Measurements from ENCODE around the gene EPB41L5.
"Not testable (repeated sequence)": the region's sequence is repeated elsewhere in the genome, so short reads cannot be mapped to it uniquely, and the experiment has no call there.

EPB41L5 gene

DNA sequence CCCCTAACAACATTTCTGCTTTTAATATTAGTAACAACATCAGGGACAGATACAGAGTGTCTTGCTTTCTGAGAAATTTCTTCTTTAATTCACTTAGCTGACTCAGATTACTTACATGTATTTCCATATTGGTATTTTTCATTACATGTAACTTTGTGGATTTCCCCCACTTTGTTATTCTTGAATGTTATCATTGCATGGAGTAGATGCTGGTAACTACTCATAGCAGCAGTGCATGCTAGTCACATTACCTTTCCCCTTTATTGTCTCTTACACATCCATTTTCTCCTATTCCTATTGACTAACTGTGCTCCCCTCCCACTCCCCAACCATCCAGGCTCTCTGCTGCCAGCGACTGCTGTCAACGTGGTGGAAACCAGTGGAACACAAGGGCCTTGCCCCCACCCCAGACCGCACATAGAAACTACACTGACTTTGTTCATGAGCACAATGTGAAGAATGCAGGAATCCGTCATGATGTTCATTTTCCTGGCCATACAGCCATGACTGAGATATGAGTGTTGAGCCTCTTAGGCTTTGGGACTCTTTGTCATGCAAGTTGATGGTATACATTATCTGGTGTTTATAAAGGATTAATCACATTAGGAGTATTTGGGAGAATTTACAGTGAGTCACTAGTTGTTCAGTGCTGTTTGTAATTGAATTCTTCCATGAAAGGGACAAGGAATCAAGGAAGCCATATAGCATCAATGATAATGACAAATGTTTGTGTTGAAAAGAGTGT, 91.0 kb downstream of the EPB41L5 start:
- no peak for DNase-seq

GRCh38 chr2:120104772-120105171, 91.9 kb downstream of the EPB41L5 start:
- no peak for DNase-seq

DNA sequence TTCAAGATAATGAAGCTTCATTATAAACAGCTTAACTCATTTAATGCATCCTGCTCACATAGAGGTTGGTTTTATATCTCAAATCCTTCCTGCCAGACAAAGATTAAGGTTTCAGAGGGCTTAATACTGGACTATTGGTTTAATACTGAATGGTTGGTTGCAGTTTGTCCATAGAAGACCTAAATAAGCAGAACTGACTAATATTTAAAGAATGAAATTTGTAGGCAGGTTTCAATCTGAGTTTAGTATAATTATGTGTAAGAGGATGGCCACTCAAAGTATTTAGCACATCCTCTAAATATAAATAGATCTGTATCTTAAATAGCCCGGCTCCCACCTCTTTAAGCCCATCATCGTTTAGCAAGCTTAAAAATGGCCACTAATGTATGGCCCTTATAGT, 92.5 kb downstream of the EPB41L5 start:
- DNase-seq = no peak

DNA sequence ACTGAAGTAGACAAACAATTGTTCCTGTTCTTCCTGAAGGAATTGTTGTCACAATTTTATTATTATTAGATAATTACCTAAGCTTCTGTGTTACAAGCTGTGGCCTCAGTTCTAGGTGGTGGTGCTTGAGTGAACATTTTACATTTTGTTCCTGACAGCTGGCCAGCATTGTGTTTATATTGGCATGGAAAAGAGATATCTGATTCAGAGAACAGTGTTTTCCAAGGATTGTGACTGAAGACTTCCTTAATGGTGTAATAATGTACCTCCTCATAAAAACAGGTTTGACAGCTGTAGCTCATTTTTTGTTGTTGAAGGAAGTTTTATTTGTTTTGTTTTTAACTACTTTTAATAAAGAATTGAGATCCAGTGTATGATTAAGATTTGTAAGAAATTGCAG, 95.2 kb downstream of the EPB41L5 start:
- DNase-seq = no peak

DNA sequence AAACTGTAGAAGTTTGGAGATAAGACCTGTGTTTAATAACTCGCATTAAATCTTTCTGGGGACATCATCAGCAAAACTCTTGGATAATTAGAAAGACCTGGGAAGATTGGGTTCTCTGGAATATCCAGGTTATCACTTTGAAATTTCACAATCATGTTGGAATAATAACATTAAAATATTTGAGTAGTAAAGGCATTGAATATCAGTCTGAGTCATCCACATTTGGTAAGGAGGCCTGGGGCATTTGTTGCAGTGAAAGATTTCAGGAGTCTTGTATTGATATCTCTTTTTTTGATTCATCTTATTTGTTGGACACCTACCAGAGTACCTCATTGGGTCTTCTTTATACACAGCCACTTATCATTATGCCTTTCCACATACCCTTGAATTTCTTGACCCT, 95.9 kb downstream of the EPB41L5 start:
- no peak for DNase-seq

GRCh38 chr2:120109186-120110061, 96.5 kb downstream of the EPB41L5 start:
- DNase-seq = no peak

DNA sequence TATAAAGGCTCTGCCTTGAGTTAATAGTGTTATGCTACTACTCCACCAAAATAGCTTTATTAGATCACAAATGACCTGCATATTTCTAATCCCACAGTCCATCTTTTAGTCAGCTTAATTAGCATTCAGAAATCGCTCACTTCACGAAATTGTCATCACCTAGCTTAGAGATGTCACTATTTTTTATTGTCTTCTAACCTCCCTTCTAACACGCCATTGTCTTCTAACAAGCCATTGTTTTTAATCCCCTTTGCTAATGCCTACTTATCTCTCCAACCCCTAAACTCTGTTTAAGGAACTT, 97.1 kb downstream of the EPB41L5 start:
- no peak for DNase-seq

DNA sequence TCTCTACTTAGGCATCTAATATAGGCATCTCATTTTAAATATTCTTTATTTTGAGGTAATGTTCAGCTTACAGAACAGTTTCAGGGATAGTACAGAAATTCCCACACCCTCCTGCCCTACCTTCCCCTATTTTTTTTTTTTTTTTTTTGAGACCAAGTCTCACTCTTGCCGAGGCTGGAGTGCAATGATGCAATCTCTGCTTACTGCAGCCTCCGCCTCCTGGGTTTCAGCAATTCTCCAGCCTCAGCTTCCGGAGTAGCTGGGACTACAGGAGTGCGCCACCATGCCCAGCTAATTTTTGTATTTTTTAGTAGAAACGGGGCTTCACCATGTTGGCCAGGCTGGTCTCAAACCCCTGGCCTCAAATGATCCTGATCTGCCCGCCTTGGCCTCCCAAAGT, 97.6 kb downstream of the EPB41L5 start:
- DNase-seq = no peak

DNA sequence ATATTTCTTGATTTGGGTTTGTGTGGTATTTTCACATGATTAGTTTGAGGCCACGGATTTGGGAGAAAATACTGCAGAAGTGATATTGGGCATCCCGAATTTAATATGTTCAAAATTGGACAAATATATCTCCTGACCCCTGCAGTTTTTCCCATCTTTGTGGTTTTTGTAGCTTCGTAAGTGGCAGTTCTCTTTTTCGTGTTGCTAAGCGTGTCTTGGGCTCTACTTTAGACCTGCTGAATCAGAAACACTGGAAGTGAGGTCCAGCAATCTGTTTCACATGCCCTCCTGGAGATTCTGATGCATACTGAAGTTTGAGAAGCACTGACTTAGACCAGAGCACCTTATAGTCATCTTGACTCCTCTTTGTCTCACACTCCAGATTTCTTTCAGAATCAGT, 98.3 kb downstream of the EPB41L5 start:
- DNase-seq = no peak

GRCh38 chr2:120118018-120118417, 105.1 kb downstream of the EPB41L5 start:
- DNase-seq = no peak

GRCh38 chr2:120118471-120118870, 105.6 kb downstream of the EPB41L5 start:
- DNase-seq = no peak

GRCh38 chr2:120121337-120121736, 108.5 kb downstream of the EPB41L5 start:
- not testable (repeated sequence) for DNase-seq

GRCh38 chr2:120123090-120123489, 110.2 kb downstream of the EPB41L5 start:
- DNase-seq = no peak

- no peak for DNase-seq
Measured at GRCh38 chr2:120125195-120125594, 112.3 kb downstream of the EPB41L5 start.

DNA sequence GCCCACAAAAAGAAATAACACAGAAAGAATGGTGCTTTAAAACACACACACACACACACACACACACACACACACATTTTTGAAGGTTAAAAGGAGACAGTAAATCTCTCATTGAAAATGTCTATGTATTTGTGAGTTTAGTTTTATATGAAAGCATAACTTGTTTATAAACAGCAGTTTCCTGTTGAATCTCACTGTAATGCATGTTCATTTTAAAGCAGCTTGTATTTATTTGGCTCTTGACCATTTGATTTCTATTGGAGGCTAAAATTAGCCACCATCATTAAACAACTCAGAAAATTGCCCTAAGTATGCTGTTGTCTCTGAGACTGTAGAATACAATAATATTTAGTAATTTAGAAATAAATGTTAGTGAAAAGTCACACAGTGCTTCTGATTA, 115.3 kb downstream of the EPB41L5 start:
- no peak for DNase-seq

DNA sequence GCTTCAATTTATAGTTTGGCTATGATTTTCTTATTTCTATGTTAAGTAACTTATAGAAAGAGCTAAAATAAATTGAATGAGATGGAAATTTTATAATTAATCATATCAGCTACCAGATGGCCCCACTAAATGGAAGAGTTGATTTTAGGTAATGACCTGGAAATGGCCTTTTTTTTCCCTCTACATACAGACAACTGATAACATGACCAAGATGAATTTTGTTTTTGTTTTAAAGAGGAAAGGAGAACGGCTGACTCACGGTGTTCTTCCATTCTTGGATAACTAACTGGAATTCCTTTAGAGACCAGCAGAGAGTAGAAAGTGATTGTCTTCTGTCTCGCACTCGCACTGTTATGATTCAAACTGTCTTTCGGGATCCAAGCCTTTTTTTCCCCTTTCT, 119.3 kb downstream of the EPB41L5 start:
- DNase-seq = no peak

DNA sequence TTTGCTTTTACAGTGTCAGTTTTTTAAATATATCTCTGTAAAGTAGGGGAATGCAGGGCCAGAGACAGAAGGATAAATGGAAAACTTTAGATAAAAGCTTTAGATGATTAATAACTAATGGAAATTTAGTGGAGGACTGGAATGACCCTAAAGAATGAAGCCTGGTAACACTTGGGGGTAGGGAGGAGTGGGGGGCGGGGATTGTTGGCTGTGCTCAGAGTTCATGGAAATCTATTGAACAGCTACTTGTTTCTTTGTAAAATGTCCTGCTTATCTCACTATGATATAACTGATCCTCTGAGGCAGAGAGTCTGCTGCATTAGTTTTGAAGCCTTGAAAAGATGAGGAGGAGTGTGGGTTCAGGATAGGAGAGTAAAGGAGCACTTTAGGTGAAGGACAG, 119.8 kb downstream of the EPB41L5 start:
- DNase-seq = no peak

DNA sequence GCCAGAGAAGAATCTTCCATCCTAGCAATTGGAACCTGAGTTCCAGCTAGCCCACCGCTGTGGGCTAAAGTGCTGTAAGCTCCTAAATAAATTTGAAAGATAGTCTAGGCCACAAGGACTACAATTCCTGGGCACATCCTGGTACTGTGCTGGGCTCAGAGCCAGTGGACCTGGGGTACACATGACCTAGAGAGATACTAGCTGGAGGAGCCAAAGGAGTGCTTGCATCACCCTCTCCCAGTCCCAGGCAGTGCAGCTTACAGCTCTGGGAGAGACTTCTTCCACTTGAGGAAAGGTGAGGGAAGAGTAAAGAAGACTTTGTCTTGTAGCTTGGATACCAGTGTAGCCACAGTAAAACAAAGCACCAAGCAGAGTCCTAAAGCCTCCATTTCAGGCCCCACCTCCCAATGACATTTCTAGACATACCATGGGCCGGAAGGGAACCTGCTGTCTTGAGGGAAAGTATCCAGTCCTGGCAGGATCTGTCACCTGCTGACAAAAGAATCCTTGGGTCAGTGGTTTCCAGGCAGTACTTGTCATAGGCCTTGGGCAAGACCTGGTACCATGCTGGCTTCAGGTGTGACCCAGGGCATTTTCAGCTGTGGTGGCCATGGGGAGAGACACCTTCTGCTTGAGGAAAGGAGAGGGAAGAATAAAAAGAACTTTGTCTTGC, 120.8 kb downstream of the EPB41L5 start:
- DNase-seq = no peak

- no peak for DNase-seq
Measured at GRCh38 chr2:120134263-120134662, 121.4 kb downstream of the EPB41L5 start.

GRCh38 chr2:120135013-120135412, 122.1 kb downstream of the EPB41L5 start:
- DNase-seq = not testable (repeated sequence)

- no peak for DNase-seq
Measured at GRCh38 chr2:120140866-120141265, 128.0 kb downstream of the EPB41L5 start.

GRCh38 chr2:120141300-120142069, 128.6 kb downstream of the EPB41L5 start:
- no peak for DNase-seq

All from stimulated activated CD8-positive, alpha-beta memory T cell treated with anti-CD3 and anti-CD28 coated beads, Interleukin-4, amount 100 ng/mL, for 48 hours (primary cell).